IMR-90 (cell line): ENCODE results near the gene MREG. TPM values are rescaled to one million over a fixed set of nuclear protein-coding genes. Genes with fewer than 3 reads are reported as not detected.
"Not testable (repeated sequence)": the region's sequence is repeated elsewhere in the genome, so short reads cannot be mapped to it uniquely, and the experiment has no call there.

Experiments used
- ATAC-seq: fragments of 200-7000 bp; cut with Tn5 transposase; 2 replicates; pipeline ENCODE4 v1.9.1; 2020; ENCODE audit warnings: low read depth, mild to moderate bottlenecking, moderate library complexity
- BruUV-seq: library from RNA; stranded (reverse); fragments of 400-500 nt; replicated peaks from 2 replicates; lab custom pipeline; 2021; lab: Mats Ljungman, UMichigan
- CTCF ChIA-PET: fragments of 300-600 bp; formaldehyde crosslinking; extraction: SDS; loops from one replicate; lab custom pipeline; 2021; ENCODE audit warnings: antibody characterized with exemption; lab: Yijun Ruan, JAX
- POLR2A ChIA-PET: fragments of 300-600 bp; sonication (Branson Sonifier 250); formaldehyde crosslinking; loops from one replicate; lab custom pipeline; 2022; ENCODE audit warnings: antibody characterized with exemption; ENCODE audit not compliant: unreplicated experiment; lab: Charles Lee
- DNase-seq: peaks from one replicate; pipeline ENCODE4 v3.0.0; 2013
- H2AFZ ChIP-seq: replicated peaks from 2 replicates; pipeline ENCODE3; 2013; ENCODE audit warnings: low read length, mild to moderate bottlenecking; ENCODE audit not compliant: poor library complexity
- H2AK5ac ChIP-seq: 2 replicates; pipeline ENCODE4 v1.6.1; 2013; ENCODE audit warnings: low read depth, low read length, inconsistent platforms
- H2AK9ac ChIP-seq: replicated peaks from 2 replicates; pipeline ENCODE3; 2013; ENCODE audit warnings: mild to moderate bottlenecking, low read depth, low read length, moderate library complexity; ENCODE audit not compliant: poor library complexity
- H2BK120ac ChIP-seq: 2 replicates; pipeline ENCODE4 v1.6.1; 2013; ENCODE audit warnings: low read depth, low read length, inconsistent platforms
- H2BK15ac ChIP-seq: 3 replicates; pipeline ENCODE4 v1.6.1; 2013; ENCODE audit warnings: low read depth, low read length, inconsistent platforms
- H2BK20ac ChIP-seq: 2 replicates; pipeline ENCODE4 v1.6.1; 2013; ENCODE audit warnings: low read depth, mild to moderate bottlenecking, inconsistent platforms, low read length, moderate library complexity
- H2BK5ac ChIP-seq: 2 replicates; pipeline ENCODE4 v1.6.1; 2013; ENCODE audit warnings: mild to moderate bottlenecking, low read depth, low read length, inconsistent platforms; ENCODE audit not compliant: poor library complexity, severe bottlenecking
- H3K14ac ChIP-seq: replicated peaks from 2 replicates; pipeline ENCODE4 v1.6.1; 2013; ENCODE audit warnings: low read depth, low read length, inconsistent platforms
- H3K18ac ChIP-seq: 2 replicates; pipeline ENCODE4 v1.6.1; 2013; ENCODE audit warnings: low read depth, low read length, control low read depth
- H3K23ac ChIP-seq: 2 replicates; pipeline ENCODE4 v1.6.1; 2013; ENCODE audit warnings: low read depth, low read length, inconsistent platforms
- H3K27ac ChIP-seq: 2 replicates; pipeline ENCODE4 v1.5.1; 2013; ENCODE audit warnings: mild to moderate bottlenecking, control low read depth, low read length; ENCODE audit not compliant: insufficient read depth
- H3K27me3 ChIP-seq: 2 replicates; pipeline ENCODE4 v1.6.1; 2013; ENCODE audit warnings: low read length; ENCODE audit not compliant: control insufficient read depth, insufficient read depth
- H3K36me3 ChIP-seq: 2 replicates; pipeline ENCODE4 v1.6.1; 2013; ENCODE audit warnings: low read length, mixed read lengths; ENCODE audit not compliant: control insufficient read depth, insufficient read depth
- H3K4ac ChIP-seq: 2 replicates; pipeline ENCODE4 v1.6.1; 2013; ENCODE audit warnings: low read depth, low read length, inconsistent platforms
- H3K4me1 ChIP-seq: 2 replicates; pipeline ENCODE4 v1.6.1; 2013; ENCODE audit warnings: low read length, mixed read lengths; ENCODE audit not compliant: control insufficient read depth, insufficient read depth
- H3K4me2 ChIP-seq: 2 replicates; pipeline ENCODE4 v1.6.1; 2013; ENCODE audit warnings: low read depth, mild to moderate bottlenecking, control low read depth, low read length, moderate library complexity
- H3K4me3 ChIP-seq: 2 replicates; pipeline ENCODE4 v1.5.1; 2013; ENCODE audit warnings: low read depth, mild to moderate bottlenecking, control low read depth, low read length, moderate library complexity; ENCODE audit not compliant: insufficient read depth
- H3K56ac ChIP-seq: 2 replicates; pipeline ENCODE4 v1.6.1; 2013; ENCODE audit warnings: low read length, inconsistent platforms; ENCODE audit not compliant: insufficient read depth; ENCODE audit errors: extremely low read depth
- H3K79me1 ChIP-seq, 2 experiments: 2 replicates each; pipeline ENCODE4 v1.6.1; 2013; ENCODE audit warnings: low read length in 2 of 2, inconsistent platforms in 1 of 2, low read depth in 1 of 2
- H3K9ac ChIP-seq: 2 replicates; pipeline ENCODE4 v1.6.1; 2013; ENCODE audit warnings: low read depth, low read length, control low read depth
- H3K9me1 ChIP-seq: 2 replicates; pipeline ENCODE4 v1.6.1; 2013; ENCODE audit warnings: low read length, inconsistent platforms; ENCODE audit not compliant: insufficient read depth
- H3K9me3 ChIP-seq: 2 replicates; pipeline ENCODE4 v1.6.1; 2013; ENCODE audit warnings: low read length; ENCODE audit not compliant: control insufficient read depth, insufficient read depth
- H4K20me1 ChIP-seq: 2 replicates; pipeline ENCODE4 v1.6.1; 2013; ENCODE audit warnings: low read length, inconsistent platforms; ENCODE audit not compliant: insufficient read depth
- H4K5ac ChIP-seq: 2 replicates; pipeline ENCODE4 v1.6.1; 2013; ENCODE audit warnings: mild to moderate bottlenecking, low read depth, low read length, control low read depth
- H4K8ac ChIP-seq, 2 experiments: 2 replicates each; pipeline ENCODE4 v1.6.1; 2013; ENCODE audit warnings: low read depth in 2 of 2, low read length in 2 of 2, control low read depth in 1 of 2, inconsistent platforms in 1 of 2
- H4K91ac ChIP-seq: 2 replicates; pipeline ENCODE4 v1.6.1; 2013; ENCODE audit warnings: low read depth, low read length, inconsistent platforms; ENCODE audit not compliant: insufficient read depth
- WGBS, 2 experiments: methylation state at CpG; one replicate each; pipeline versions ENCODE4 v1.1.5 to v1.1.7; 2013; ENCODE audit warnings: missing lambda C conversion rate in 2 of 2; ENCODE audit not compliant: insufficient read length in 1 of 2; ENCODE audit errors: extremely low coverage in 2 of 2; 5-methylcytosine and 5-hydroxymethylcytosine counted together
- dilution Hi-C: fragments of 300-500 bp; cut with HindIII; formaldehyde crosslinking; loops from one replicate; pipeline ENCODE4 v1.14.3; 2018; ENCODE audit warnings: low sequenced_read_pairs; ENCODE audit not compliant: unreplicated experiment
- in situ Hi-C: fragments of 300-500 bp; cut with MboI; formaldehyde crosslinking; loops from 3 replicates; pipeline ENCODE4 v1.14.3; 2019; ENCODE audit warnings: low sequenced_read_pairs, inconsistent platforms, mixed read lengths
- intact Hi-C: fragments of 100-400 bp; cut with micrococcal nuclease; formaldehyde crosslinking; loops from 2 replicates; pipeline ENCODE4 v1.10.0; 2022
- polyA plus RNA-seq, 3 experiments: library from polyadenylated mRNA; depleted of rRNA; stranded (reverse); fragments of >200 nt; gene quantifications; 2 replicates each; pipeline ENCODE4 v1.2.3, GENCODE V29; 2012; ENCODE audit warnings: low replicate concordance in 1 of 3
- total RNA-seq: library from RNA; depleted of rRNA; stranded (reverse); fragments of >200 nt; gene quantifications from 2 replicates; pipeline ENCODE4 v1.2.3, GENCODE V29; 2012

Gene MREG
- total and polyA plus RNA-seq, 2 of the 4 experiments (the other 2 are of a cell fraction): 1.0 to 1.8 TPM

DNA sequence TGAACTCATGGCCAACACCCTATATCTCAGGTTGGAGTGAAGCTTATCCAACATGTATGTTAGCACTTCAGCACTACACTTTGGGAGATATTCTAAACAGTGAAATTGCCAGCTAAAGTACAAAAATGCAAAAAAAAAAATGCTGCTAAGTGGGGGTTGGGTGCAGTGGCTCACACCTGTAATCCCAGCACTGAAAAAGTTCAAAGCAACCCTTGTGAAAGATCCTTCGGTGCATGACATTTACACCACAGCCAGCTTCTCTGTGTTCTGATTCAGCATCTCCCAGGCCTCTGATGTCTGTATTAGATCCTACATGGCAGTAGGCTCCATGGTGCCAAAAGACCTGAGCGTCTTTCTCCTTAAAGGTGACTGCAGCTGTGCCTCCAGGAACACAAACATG is 4.1 kb downstream of the MREG start:
- H2BK120ac ChIP-seq, H3K9ac ChIP-seq, H3K23ac ChIP-seq, H4K5ac ChIP-seq, POLR2A ChIA-PET, H2AK9ac ChIP-seq, H3K36me3 ChIP-seq, H3K14ac ChIP-seq, ATAC-seq, H2BK15ac ChIP-seq, H3K4me1 ChIP-seq, BruUV-seq, H3K27me3 ChIP-seq, DNase-seq, H3K9me1 ChIP-seq, H2BK20ac ChIP-seq, H3K9me3 ChIP-seq, H3K79me1 ChIP-seq, H2AK5ac ChIP-seq, in situ Hi-C loops, H4K8ac ChIP-seq, H3K4ac ChIP-seq, intact Hi-C loops, CTCF ChIA-PET, H3K27ac ChIP-seq, H4K91ac ChIP-seq, dilution Hi-C loops, H3K18ac ChIP-seq, H2BK5ac ChIP-seq, H4K20me1 ChIP-seq, H3K4me3 ChIP-seq, H3K4me2 ChIP-seq, H3K56ac ChIP-seq, H2AFZ ChIP-seq: not testable (repeated sequence)
- 71% methylated on average over 1 of the region's 2 CpGs; no CpG with 5 or more reads in 1 of the 2 experiments for WGBS, 2 experiments
